DOHH2 (cell line): ENCODE measurements around the gene CRTAC1.

Experiments used
- EZH2phosphoT487 ChIP-seq: fragments of 200-600 bp; sonication (generic); IDR thresholded peaks from 2 replicates; pipeline ENCODE4 v1.6.1; 2017; ENCODE audit warnings: borderline replicate concordance, mild to moderate bottlenecking, antibody characterized with exemption, low read length, moderate library complexity, mixed read lengths
- TF ChIP-seq, protein P1 (sequence below): fragments of 200-600 bp; sonication (generic); IDR thresholded peaks from one replicate; pipeline ENCODE4 v1.5.1; 2014; ENCODE audit warnings: antibody characterized with exemption, mild to moderate bottlenecking, low read depth, low read length; ENCODE audit not compliant: poor library complexity, severe bottlenecking

DNA sequence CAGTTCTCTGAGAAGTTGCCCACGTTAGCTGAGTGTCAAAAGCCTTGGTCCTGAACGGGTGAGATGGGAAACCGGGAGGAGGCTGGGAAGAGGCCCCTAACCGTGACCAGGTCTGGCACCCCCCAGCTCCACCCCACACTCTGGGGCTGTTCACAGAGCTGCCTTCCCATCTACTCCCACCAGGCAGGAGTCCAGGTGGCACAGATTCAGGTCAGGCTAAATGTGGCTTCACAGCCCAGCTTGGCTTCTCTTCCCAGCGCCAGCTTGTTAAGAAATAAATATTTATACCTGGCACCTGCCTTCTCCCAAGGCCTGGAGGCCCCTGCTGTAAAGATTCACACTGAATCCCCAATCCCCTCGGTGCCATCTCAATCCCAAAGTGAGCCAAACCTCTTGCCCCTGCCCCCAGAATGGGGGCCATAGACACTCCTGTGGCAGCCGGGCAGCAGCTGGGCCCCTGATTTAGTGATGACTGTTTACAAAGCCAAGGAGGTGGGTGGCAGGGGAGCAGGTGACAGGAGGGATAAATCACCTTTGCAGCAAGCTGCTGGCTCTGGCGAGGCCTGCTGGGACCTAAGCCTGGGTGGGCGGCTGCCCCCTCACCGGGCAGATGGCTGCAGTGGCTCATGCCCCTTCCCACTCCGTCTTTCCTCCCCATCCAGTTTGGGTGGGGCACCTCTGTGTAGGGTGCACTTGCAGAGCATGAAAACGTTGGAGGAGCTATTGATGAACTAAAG, 108.2 kb downstream of the CRTAC1 start:
- TF ChIP-seq, protein P1, sequence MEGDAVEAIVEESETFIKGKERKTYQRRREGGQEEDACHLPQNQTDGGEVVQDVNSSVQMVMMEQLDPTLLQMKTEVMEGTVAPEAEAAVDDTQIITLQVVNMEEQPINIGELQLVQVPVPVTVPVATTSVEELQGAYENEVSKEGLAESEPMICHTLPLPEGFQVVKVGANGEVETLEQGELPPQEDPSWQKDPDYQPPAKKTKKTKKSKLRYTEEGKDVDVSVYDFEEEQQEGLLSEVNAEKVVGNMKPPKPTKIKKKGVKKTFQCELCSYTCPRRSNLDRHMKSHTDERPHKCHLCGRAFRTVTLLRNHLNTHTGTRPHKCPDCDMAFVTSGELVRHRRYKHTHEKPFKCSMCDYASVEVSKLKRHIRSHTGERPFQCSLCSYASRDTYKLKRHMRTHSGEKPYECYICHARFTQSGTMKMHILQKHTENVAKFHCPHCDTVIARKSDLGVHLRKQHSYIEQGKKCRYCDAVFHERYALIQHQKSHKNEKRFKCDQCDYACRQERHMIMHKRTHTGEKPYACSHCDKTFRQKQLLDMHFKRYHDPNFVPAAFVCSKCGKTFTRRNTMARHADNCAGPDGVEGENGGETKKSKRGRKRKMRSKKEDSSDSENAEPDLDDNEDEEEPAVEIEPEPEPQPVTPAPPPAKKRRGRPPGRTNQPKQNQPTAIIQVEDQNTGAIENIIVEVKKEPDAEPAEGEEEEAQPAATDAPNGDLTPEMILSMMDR, result no peak
- TF ChIP-seq EZH2phosphoT487, result no peak
